Ishikawa (cell line): ENCODE data around the gene DIS3L2.

Experiments used
- CEBPB ChIP-seq: IDR thresholded peaks from 2 replicates; pipeline ENCODE4 v1.6.1; 2012
- CREB1 ChIP-seq: IDR thresholded peaks from 2 replicates; pipeline ENCODE4 v1.6.1; 2012; ENCODE audit warnings: low read depth
- EP300 ChIP-seq: IDR thresholded peaks from 2 replicates; pipeline ENCODE4 v1.6.1; 2012; ENCODE audit warnings: borderline replicate concordance
- MAX ChIP-seq: IDR thresholded peaks from 2 replicates; pipeline ENCODE4 v1.6.1; 2012
- NFIC ChIP-seq: IDR thresholded peaks from 2 replicates; pipeline ENCODE4 v1.6.1; 2012
- RAD21 ChIP-seq: IDR thresholded peaks from 2 replicates; pipeline ENCODE4 v1.6.1; 2012; ENCODE audit warnings: low read depth
- REST ChIP-seq: IDR thresholded peaks from 2 replicates; pipeline ENCODE4 v1.6.1; 2012; ENCODE audit warnings: low read depth, mild to moderate bottlenecking
- TAF1 ChIP-seq: IDR thresholded peaks from 2 replicates; pipeline ENCODE4 v1.6.1; 2012; ENCODE audit warnings: low read depth, mild to moderate bottlenecking
- TCF12 ChIP-seq: IDR thresholded peaks from 2 replicates; pipeline ENCODE4 v1.6.1; 2012; ENCODE audit warnings: low read depth
- TEAD4 ChIP-seq: IDR thresholded peaks from 2 replicates; pipeline ENCODE4 v1.6.1; 2012
- USF1 ChIP-seq: IDR thresholded peaks from 2 replicates; pipeline ENCODE4 v1.6.1; 2012
- YY1 ChIP-seq: IDR thresholded peaks from 2 replicates; pipeline ENCODE4 v1.6.1; 2012; ENCODE audit warnings: low read depth
- ZBTB7A ChIP-seq: IDR thresholded peaks from 2 replicates; pipeline ENCODE4 v1.6.1; 2012; ENCODE audit warnings: low read depth

- no peak for TF ChIP-seq REST
- TF ChIP-seq NFIC: no peak
- no peak for TF ChIP-seq EP300
- no peak for TF ChIP-seq USF1
- no peak for TF ChIP-seq TEAD4
- no peak for TF ChIP-seq CREB1
- TF ChIP-seq MAX: no peak
- no peak for TF ChIP-seq ZBTB7A
- no peak for TF ChIP-seq CEBPB
- no peak for TF ChIP-seq TAF1
- no peak for TF ChIP-seq RAD21
- TF ChIP-seq YY1: no peak
- TF ChIP-seq TCF12: no peak
Measured at GRCh38 chr2:232028631-232029030, 67.1 kb downstream of the DIS3L2 start.
